ENCODE results near the gene TMEM91. TPM values are rescaled to one million over a fixed set of nuclear protein-coding genes. Genes with fewer than 3 reads are reported as not detected.

Gene TMEM91
- total and polyA plus RNA-seq, 2 of the 4 experiments (the other 2 are of a cell fraction): 1.4 to 4.8 TPM

DNA sequence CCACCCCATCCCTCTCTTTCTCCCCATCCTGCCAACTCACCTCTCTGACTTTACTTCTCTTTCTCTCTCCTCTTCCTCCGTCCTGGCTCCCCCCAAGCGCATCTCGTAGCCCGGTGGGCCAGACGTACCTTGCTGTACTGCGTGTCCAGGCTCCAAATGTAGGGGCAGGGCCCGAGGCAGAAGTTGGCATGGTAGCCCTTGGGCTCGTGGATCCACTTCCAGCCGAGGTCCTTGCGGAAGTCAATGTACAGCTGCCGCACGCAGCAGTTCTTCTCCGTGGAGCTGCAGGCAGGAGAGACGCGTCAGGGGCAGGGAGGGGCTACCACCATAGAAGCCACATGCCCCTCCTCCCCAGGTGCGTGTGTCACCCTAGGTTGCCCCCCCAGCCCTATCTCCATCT lies 44.3 kb upstream of the TMEM91 start:
- peaks cover 14% of the 10 kb centered on the region for H3K9me1 ChIP-seq (ENCODE audit: insufficient read depth, low read length)
- H3K18ac ChIP-seq (ENCODE audit: low read depth, low read length): no peak overlapping the region
- no peaks in the 10 kb centered on the region for H3K9me3 ChIP-seq (ENCODE audit: control insufficient read depth, insufficient read depth, low read length)
- H3K56ac ChIP-seq (ENCODE audit: extremely low read depth, insufficient read depth, low read length): no peak overlapping the region
- H2BK5ac ChIP-seq (ENCODE audit: low read depth, low read length, poor library complexity, severe bottlenecking): no peak overlapping the region
- no peak for DNase-seq
- H3K4ac ChIP-seq (ENCODE audit: low read depth, low read length): no peak overlapping the region
- TF ChIP-seq SMC3 (IDR thresholded peaks at IDR 0.05; ENCODE audit: low read depth, low read length) (no peak), BHLHE40 (IDR thresholded peaks at IDR 0.05; ENCODE audit: low read depth, low read length) (no peak)
- TF ChIP-seq, protein P1, sequence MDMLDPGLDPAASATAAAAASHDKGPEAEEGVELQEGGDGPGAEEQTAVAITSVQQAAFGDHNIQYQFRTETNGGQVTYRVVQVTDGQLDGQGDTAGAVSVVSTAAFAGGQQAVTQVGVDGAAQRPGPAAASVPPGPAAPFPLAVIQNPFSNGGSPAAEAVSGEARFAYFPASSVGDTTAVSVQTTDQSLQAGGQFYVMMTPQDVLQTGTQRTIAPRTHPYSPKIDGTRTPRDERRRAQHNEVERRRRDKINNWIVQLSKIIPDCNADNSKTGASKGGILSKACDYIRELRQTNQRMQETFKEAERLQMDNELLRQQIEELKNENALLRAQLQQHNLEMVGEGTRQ (IDR thresholded peaks at IDR 0.05; ENCODE audit: low read depth, low read length): no peak
- TF ChIP-seq, protein P2, sequence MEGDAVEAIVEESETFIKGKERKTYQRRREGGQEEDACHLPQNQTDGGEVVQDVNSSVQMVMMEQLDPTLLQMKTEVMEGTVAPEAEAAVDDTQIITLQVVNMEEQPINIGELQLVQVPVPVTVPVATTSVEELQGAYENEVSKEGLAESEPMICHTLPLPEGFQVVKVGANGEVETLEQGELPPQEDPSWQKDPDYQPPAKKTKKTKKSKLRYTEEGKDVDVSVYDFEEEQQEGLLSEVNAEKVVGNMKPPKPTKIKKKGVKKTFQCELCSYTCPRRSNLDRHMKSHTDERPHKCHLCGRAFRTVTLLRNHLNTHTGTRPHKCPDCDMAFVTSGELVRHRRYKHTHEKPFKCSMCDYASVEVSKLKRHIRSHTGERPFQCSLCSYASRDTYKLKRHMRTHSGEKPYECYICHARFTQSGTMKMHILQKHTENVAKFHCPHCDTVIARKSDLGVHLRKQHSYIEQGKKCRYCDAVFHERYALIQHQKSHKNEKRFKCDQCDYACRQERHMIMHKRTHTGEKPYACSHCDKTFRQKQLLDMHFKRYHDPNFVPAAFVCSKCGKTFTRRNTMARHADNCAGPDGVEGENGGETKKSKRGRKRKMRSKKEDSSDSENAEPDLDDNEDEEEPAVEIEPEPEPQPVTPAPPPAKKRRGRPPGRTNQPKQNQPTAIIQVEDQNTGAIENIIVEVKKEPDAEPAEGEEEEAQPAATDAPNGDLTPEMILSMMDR (conservative IDR thresholded peaks at IDR 0.05; ENCODE audit: low read depth, low read length): no peak
- in situ Hi-C loops (cut with MboI; ENCODE audit: low sequenced_read_pairs): no loop called here
- intact Hi-C loops (cut with micrococcal nuclease): no loop called here
- H2BK15ac ChIP-seq (ENCODE audit: low read depth, low read length): no peak overlapping the region
- no peak overlapping the region for H3K4me3 ChIP-seq (ENCODE audit: insufficient read depth, low read depth, low read length)
- no peak overlapping the region for H2AK5ac ChIP-seq (ENCODE audit: low read depth, low read length)
- BruUV-seq (replicated peaks): no TSS peak
- H2BK20ac ChIP-seq (ENCODE audit: low read depth, low read length): no peak overlapping the region
- H4K8ac ChIP-seq (ENCODE audit: low read depth in 2 of 2, low read length in 2 of 2): no peak overlapping the region
- H3K79me1 ChIP-seq (ENCODE audit: low read depth in 1 of 2, low read length in 2 of 2): peaks cover 19 to 52% of the 10 kb centered on the region in 2 experiments
- no peak overlapping the region for H3K27ac ChIP-seq (ENCODE audit: insufficient read depth, low read length)
- WGBS, 2 experiments (ENCODE audit: extremely low coverage in 2 of 2, insufficient read length in 1 of 2): 95% methylated on average over 7 of the region's 16 CpGs; no CpG with 5 or more reads in 1 of the 2 experiments
- H2AK9ac ChIP-seq (replicated peaks; ENCODE audit: low read depth, low read length, poor library complexity): no peak overlapping the region
- H4K91ac ChIP-seq (ENCODE audit: insufficient read depth, low read depth, low read length): no peak overlapping the region
- peaks cover 17% of the 10 kb centered on the region for H4K20me1 ChIP-seq (ENCODE audit: insufficient read depth, low read length)
- no peaks in the 10 kb centered on the region for H3K27me3 ChIP-seq (ENCODE audit: control insufficient read depth, insufficient read depth, low read length)
- H3K23ac ChIP-seq (ENCODE audit: low read depth, low read length): no peak overlapping the region
- no peak overlapping the region for H3K4me2 ChIP-seq (ENCODE audit: low read depth, low read length)
- no peak overlapping the region for H4K5ac ChIP-seq (ENCODE audit: low read depth, low read length)
- dilution Hi-C loops (cut with HindIII; ENCODE audit: low sequenced_read_pairs, unreplicated experiment): no loop called here
- ATAC-seq (ENCODE audit: low read depth): no peak
- no peak overlapping the region for H3K9ac ChIP-seq (ENCODE audit: low read depth, low read length)
- peaks cover 17% of the 10 kb centered on the region for H3K4me1 ChIP-seq (ENCODE audit: control insufficient read depth, insufficient read depth, low read length)
- H3K36me3 ChIP-seq (ENCODE audit: control insufficient read depth, insufficient read depth, low read length): peaks cover 52% of the 10 kb centered on the region
- no peak overlapping the region for H2AFZ ChIP-seq (replicated peaks; ENCODE audit: low read length, poor library complexity)
- POLR2A ChIA-PET (ENCODE audit: unreplicated experiment): interaction anchor here (0.6 kb wide), 2 partner anchors 23 to 36 kb away, joined by 3 to 4 read pairs; no protein-coding TSS in a partner anchor
- CTCF ChIA-PET: no interaction called here
- no peak overlapping the region for H2BK120ac ChIP-seq (ENCODE audit: low read depth, low read length)
- no peak overlapping the region for H3K14ac ChIP-seq (replicated peaks; ENCODE audit: low read depth, low read length)
